ENCODE measurements around the gene IPPK.

The IPPK gene

GRCh38 chr9:92616199-92616641 is 53.7 kb downstream of the IPPK start:
- in situ Hi-C loops (cut with MboI; ENCODE audit: low sequenced_read_pairs): no loop called here

GRCh38 chr9:92615790-92616189 is 54.1 kb downstream of the IPPK start:
- in situ Hi-C loops (cut with MboI; ENCODE audit: low sequenced_read_pairs): no loop called here

GRCh38 chr9:92614763-92615461 is 55.0 kb downstream of the IPPK start:
- in situ Hi-C loops (cut with MboI; ENCODE audit: low sequenced_read_pairs): no loop called here

- in situ Hi-C loops (cut with MboI; ENCODE audit: low sequenced_read_pairs): no loop called here
Measured at GRCh38 chr9:92614123-92614510, 55.8 kb downstream of the IPPK start.

GRCh38 chr9:92613268-92614122 is 56.4 kb downstream of the IPPK start:
- in situ Hi-C loops (cut with MboI; ENCODE audit: low sequenced_read_pairs): no loop called here

GRCh38 chr9:92612816-92613215 is 57.1 kb downstream of the IPPK start:
- in situ Hi-C loops (cut with MboI; ENCODE audit: low sequenced_read_pairs): no loop called here

GRCh38 chr9:92612292-92612691 is 57.6 kb downstream of the IPPK start:
- in situ Hi-C loops (cut with MboI; ENCODE audit: low sequenced_read_pairs): no loop called here

GRCh38 chr9:92611621-92612285 is 58.2 kb downstream of the IPPK start:
- in situ Hi-C loops (cut with MboI; ENCODE audit: low sequenced_read_pairs): no loop called here

GRCh38 chr9:92610470-92611420 is 59.2 kb downstream of the IPPK start:
- in situ Hi-C loops (cut with MboI; ENCODE audit: low sequenced_read_pairs): no loop called here

GRCh38 chr9:92608909-92609445 is 61.0 kb downstream of the IPPK start:
- in situ Hi-C loops (cut with MboI; ENCODE audit: low sequenced_read_pairs): no loop called here

- in situ Hi-C loops (cut with MboI; ENCODE audit: low sequenced_read_pairs): no loop called here
Measured at GRCh38 chr9:92608241-92608908, 61.6 kb downstream of the IPPK start.

- in situ Hi-C loops (cut with MboI; ENCODE audit: low sequenced_read_pairs): no loop called here
Measured at GRCh38 chr9:92607773-92608172, 62.2 kb downstream of the IPPK start.

- in situ Hi-C loops (cut with MboI; ENCODE audit: low sequenced_read_pairs): no loop called here
Measured at GRCh38 chr9:92607088-92607487, 62.8 kb downstream of the IPPK start.

- in situ Hi-C loops (cut with MboI; ENCODE audit: low sequenced_read_pairs): no loop called here
Measured at GRCh38 chr9:92605224-92605623, 64.7 kb downstream of the IPPK start.

GRCh38 chr9:92603990-92604389 is 65.9 kb downstream of the IPPK start:
- in situ Hi-C loops (cut with MboI; ENCODE audit: low sequenced_read_pairs): no loop called here

GRCh38 chr9:92603100-92603499 is 66.8 kb downstream of the IPPK start:
- in situ Hi-C loops (cut with MboI; ENCODE audit: low sequenced_read_pairs): no loop called here

GRCh38 chr9:92602413-92602812 is 67.5 kb downstream of the IPPK start:
- in situ Hi-C loops (cut with MboI; ENCODE audit: low sequenced_read_pairs): no loop called here

- in situ Hi-C loops (cut with MboI; ENCODE audit: low sequenced_read_pairs): no loop called here
Measured at GRCh38 chr9:92601451-92601850, 68.5 kb downstream of the IPPK start.

- in situ Hi-C loops (cut with MboI; ENCODE audit: low sequenced_read_pairs): no loop called here
Measured at GRCh38 chr9:92600462-92601261, 69.3 kb downstream of the IPPK start.
